CD14-positive monocyte (primary cell): ENCODE measurements around the gene PLPPR5. TPM values are rescaled to one million over a fixed set of nuclear protein-coding genes. Genes with fewer than 3 reads are reported as not detected.

Source experiments
- DNase-seq, 3 donors: peaks; one replicate each; pipeline ENCODE4 v3.0.0-alpha.2; 2011 to 2022
- H2AFZ ChIP-seq: 2 replicates; pipeline ENCODE4 v1.6.0; 2012; ENCODE audit warnings: mild to moderate bottlenecking, low read depth, low read length, inconsistent platforms; ENCODE audit not compliant: insufficient read depth, poor library complexity, severe bottlenecking
- H3K27ac ChIP-seq, 2 donors: 1 replicate in 1 of 2; 2 replicates in 1 of 2; pipeline ENCODE4 v1.5.1; 2012 to 2013; ENCODE audit warnings: low read length in 2 of 2, control low read depth in 1 of 2, inconsistent platforms in 1 of 2, low read depth in 1 of 2, mild to moderate bottlenecking in 1 of 2
- H3K27me3 ChIP-seq, 2 donors: one replicate each; pipeline versions ENCODE4 v1.6.0 to v1.6.1; 2011 to 2013; ENCODE audit warnings: low read length in 2 of 2; ENCODE audit not compliant: control insufficient read depth in 2 of 2, insufficient read depth in 2 of 2
- H3K36me3 ChIP-seq, 2 donors: replicated peaks in 1 of 2; 1 replicate in 1 of 2; 2 replicates in 1 of 2; pipeline versions ENCODE4 v1.5.1 to v1.6.1; 2012 to 2013; ENCODE audit warnings: low read length in 2 of 2, control low read depth in 1 of 2, inconsistent platforms in 1 of 2, mild to moderate bottlenecking in 1 of 2; ENCODE audit not compliant: insufficient read depth in 2 of 2, control insufficient read depth in 1 of 2
- H3K4me1 ChIP-seq, 2 donors: 1 replicate in 1 of 2; 2 replicates in 1 of 2; pipeline versions ENCODE4 v1.5.1 to v1.6.1; 2012 to 2013; ENCODE audit warnings: low read length in 2 of 2, control low read depth in 1 of 2, inconsistent platforms in 1 of 2, mild to moderate bottlenecking in 1 of 2, moderate library complexity in 1 of 2; ENCODE audit not compliant: insufficient read depth in 2 of 2, control insufficient read depth in 1 of 2
- H3K4me2 ChIP-seq: replicated peaks from 2 replicates; pipeline ENCODE3; 2012; ENCODE audit warnings: low read length, moderate library complexity, mild to moderate bottlenecking; ENCODE audit not compliant: poor library complexity, severe bottlenecking; ENCODE audit errors: extremely low read depth
- H3K4me3 ChIP-seq, 3 experiments: fragments of 200-600 bp in 1 of 3; sonication (generic) in 1 of 3; replicated peaks in 1 of 3; 1 replicate in 2 of 3; 2 replicates in 1 of 3; pipeline ENCODE4 v1.5.1; 2011 to 2013; ENCODE audit warnings: low read length in 3 of 3, mild to moderate bottlenecking in 3 of 3, control low read depth in 2 of 3, low read depth in 2 of 3, inconsistent platforms in 1 of 3, moderate library complexity in 1 of 3
- H3K79me2 ChIP-seq: 2 replicates; pipeline ENCODE4 v1.6.0; 2012; ENCODE audit warnings: mild to moderate bottlenecking, control low read depth, inconsistent platforms, low read length, moderate library complexity; ENCODE audit not compliant: insufficient read depth
- H3K9ac ChIP-seq: 2 replicates; pipeline ENCODE4 v1.6.0; 2017; ENCODE audit warnings: low read length, mild to moderate bottlenecking; ENCODE audit not compliant: insufficient read depth, poor library complexity, severe bottlenecking
- H3K9me3 ChIP-seq, 2 donors: replicated peaks in 1 of 2; 1 replicate in 1 of 2; 2 replicates in 1 of 2; pipeline versions ENCODE4 v1.5.1 to v1.6.1; 2012 to 2013; ENCODE audit warnings: low read length in 2 of 2, control low read depth in 1 of 2; ENCODE audit not compliant: control insufficient read depth in 1 of 2, insufficient read depth in 1 of 2
- H4K20me1 ChIP-seq: 2 replicates; pipeline ENCODE4 v1.6.0; 2012; ENCODE audit warnings: mild to moderate bottlenecking, low read length, control low read depth, moderate library complexity; ENCODE audit not compliant: insufficient read depth
- H3K27ac Mint-ChIP-seq, 7 donors: one replicate each; pipeline ENCODE4 v1.8.0; 2020; ENCODE audit warnings: mild to moderate bottlenecking in 7 of 7, mixed read lengths in 7 of 7, moderate library complexity in 6 of 7, inconsistent platforms in 2 of 7
- H3K27me3 Mint-ChIP-seq, 3 donors: one replicate each; pipeline ENCODE4 v1.8.0; 2021 to 2022; ENCODE audit warnings: low read depth in 3 of 3, mild to moderate bottlenecking in 3 of 3, mixed read lengths in 3 of 3, moderate library complexity in 3 of 3, inconsistent platforms in 1 of 3
- H3K36me3 Mint-ChIP-seq, 2 donors: one replicate each; pipeline ENCODE4 v1.8.0; 2020; ENCODE audit warnings: mixed read lengths in 2 of 2, inconsistent platforms in 1 of 2, mild to moderate bottlenecking in 1 of 2
- H3K4me1 Mint-ChIP-seq: one replicate; pipeline ENCODE4 v1.8.0; 2020; ENCODE audit warnings: mild to moderate bottlenecking, mixed read lengths
- H3K4me3 Mint-ChIP-seq, 2 donors: one replicate each; pipeline ENCODE4 v1.8.0; 2020; ENCODE audit warnings: mild to moderate bottlenecking in 2 of 2, mixed read lengths in 2 of 2, moderate library complexity in 1 of 2
- H3K9me3 Mint-ChIP-seq, 7 donors: one replicate each; pipeline ENCODE4 v1.8.0; 2020 to 2022; ENCODE audit warnings: mixed read lengths in 7 of 7, mild to moderate bottlenecking in 6 of 7, moderate library complexity in 6 of 7, inconsistent platforms in 2 of 7
- WGBS: methylation state at CpG from one replicate; pipeline ENCODE4 v1.1.5; 2013; ENCODE audit warnings: missing lambda C conversion rate; ENCODE audit not compliant: insufficient coverage; 5-methylcytosine and 5-hydroxymethylcytosine counted together
- intact Hi-C, 2 donors: fragments of 100-400 bp; cut with micrococcal nuclease; formaldehyde crosslinking; loops; one replicate each; pipeline versions ENCODE4 v1.15.0 to v1.15.1; 2023
- polyA plus RNA-seq, 3 donors: library from polyadenylated mRNA; depleted of rRNA in 1 of 3; unstranded in 2 of 3; stranded (reverse) in 1 of 3; fragments of 300-500 nt in 2 of 3; fragments of >200 nt in 1 of 3; fragmentation: Illumina TruSeq in 2 of 3; gene quantifications; 1 replicate in 2 of 3; 2 replicates in 1 of 3; pipeline ENCODE4 v1.2.3, GENCODE V29; 2012 to 2021
- TF ChIP-seq, protein P1 (sequence below): fragments of 200-600 bp; IDR thresholded peaks from one replicate; pipeline ENCODE4 v1.8.0; 2022; ENCODE audit warnings: antibody characterized with exemption, mild to moderate bottlenecking

The PLPPR5 gene
- polyA plus RNA-seq, 3 donors = not detected

DNA sequence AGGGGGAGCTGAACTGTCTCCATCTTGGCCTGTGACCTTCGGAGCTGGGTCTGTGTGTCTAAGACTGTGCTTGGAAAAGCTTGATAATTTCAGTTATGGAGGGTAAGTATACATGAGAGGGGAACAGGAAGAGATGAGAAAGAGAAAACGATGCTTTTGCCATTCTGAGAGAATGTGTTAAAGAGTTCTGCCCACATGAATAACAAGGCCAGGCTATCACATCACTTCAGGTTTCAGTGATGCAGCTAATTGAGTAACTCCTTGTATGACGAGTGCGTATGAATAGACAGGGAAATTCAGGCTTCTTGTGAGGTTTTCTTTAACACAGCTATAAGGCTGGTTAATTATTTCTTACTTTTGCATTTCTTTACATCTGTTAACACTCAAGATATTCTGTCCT is 81.0 kb downstream of the PLPPR5 start:
- Mint-ChIP-seq H3K4me3 (no peak overlapping the region), H3K36me3 (no peaks in the 10 kb centered on the region), H3K4me1 (no peaks in the 10 kb centered on the region), H3K27ac (no peak overlapping the region), H3K9me3 (peaks cover 0 to 5% (median 1%) of the 10 kb centered on the region in 7 donors), H3K27me3 (peaks cover 0 to 4% (median 0%) of the 10 kb centered on the region in 3 donors)
- H3K36me3 ChIP-seq = no peaks in the 10 kb centered on the region
- H2AFZ ChIP-seq = no peak overlapping the region
- no peak overlapping the region for H3K9ac ChIP-seq
- DNase-seq = no peak
- H3K4me2 ChIP-seq = no peak overlapping the region
- H3K4me1 ChIP-seq = no peaks in the 10 kb centered on the region
- no peak overlapping the region for H3K27ac ChIP-seq
- no peaks in the 10 kb centered on the region for H3K9me3 ChIP-seq
- 93% methylated on average over 2 of the region's 4 CpGs for WGBS
- no peaks in the 10 kb centered on the region for H4K20me1 ChIP-seq
- no peaks in the 10 kb centered on the region for H3K27me3 ChIP-seq
- H3K79me2 ChIP-seq = no peaks in the 10 kb centered on the region
- TF ChIP-seq, protein P1, sequence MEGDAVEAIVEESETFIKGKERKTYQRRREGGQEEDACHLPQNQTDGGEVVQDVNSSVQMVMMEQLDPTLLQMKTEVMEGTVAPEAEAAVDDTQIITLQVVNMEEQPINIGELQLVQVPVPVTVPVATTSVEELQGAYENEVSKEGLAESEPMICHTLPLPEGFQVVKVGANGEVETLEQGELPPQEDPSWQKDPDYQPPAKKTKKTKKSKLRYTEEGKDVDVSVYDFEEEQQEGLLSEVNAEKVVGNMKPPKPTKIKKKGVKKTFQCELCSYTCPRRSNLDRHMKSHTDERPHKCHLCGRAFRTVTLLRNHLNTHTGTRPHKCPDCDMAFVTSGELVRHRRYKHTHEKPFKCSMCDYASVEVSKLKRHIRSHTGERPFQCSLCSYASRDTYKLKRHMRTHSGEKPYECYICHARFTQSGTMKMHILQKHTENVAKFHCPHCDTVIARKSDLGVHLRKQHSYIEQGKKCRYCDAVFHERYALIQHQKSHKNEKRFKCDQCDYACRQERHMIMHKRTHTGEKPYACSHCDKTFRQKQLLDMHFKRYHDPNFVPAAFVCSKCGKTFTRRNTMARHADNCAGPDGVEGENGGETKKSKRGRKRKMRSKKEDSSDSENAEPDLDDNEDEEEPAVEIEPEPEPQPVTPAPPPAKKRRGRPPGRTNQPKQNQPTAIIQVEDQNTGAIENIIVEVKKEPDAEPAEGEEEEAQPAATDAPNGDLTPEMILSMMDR = no peak
- intact Hi-C loops = no loop called here
- no peak overlapping the region for H3K4me3 ChIP-seq

DNA sequence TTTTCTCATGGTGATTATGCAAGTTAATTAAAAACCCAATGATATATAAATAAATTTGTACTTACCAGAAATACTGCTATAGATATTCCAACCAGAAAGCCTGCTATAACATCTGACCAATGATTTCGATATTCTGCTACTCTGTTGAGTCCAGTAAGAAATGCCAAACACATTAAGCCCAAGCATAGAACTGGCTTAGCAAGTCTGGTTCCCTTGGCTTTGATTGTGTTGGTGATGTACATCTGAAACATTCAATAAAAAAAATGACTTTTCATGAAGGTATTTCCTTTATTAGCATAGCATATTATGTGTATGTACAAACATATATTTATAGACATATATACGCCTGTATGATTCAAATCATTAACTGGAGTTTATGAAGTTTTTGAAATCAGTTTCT is 82.8 kb downstream of the PLPPR5 start:
- no peaks in the 10 kb centered on the region for H3K36me3 Mint-ChIP-seq
- no peak overlapping the region for H2AFZ ChIP-seq
- H3K9me3 ChIP-seq = no peaks in the 10 kb centered on the region
- no peak for DNase-seq
- H3K9me3 Mint-ChIP-seq = peaks cover 0 to 3% (median 1%) of the 10 kb centered on the region in 7 donors
- TF ChIP-seq, protein P1 = no peak
- no peak overlapping the region for H3K4me2 ChIP-seq
- WGBS = no CpG with 5 or more reads among the region's 2 CpGs
- no peaks in the 10 kb centered on the region for H3K36me3 ChIP-seq
- no peak overlapping the region for H3K4me3 ChIP-seq
- H3K9ac ChIP-seq = no peak overlapping the region
- H3K4me3 Mint-ChIP-seq = no peak overlapping the region
- peaks cover 0 to 4% (median 2%) of the 10 kb centered on the region in 3 donors for H3K27me3 Mint-ChIP-seq
- H3K4me1 Mint-ChIP-seq = no peaks in the 10 kb centered on the region
- no peak overlapping the region for H3K27ac Mint-ChIP-seq
- no peaks in the 10 kb centered on the region for H4K20me1 ChIP-seq
- no peaks in the 10 kb centered on the region for H3K79me2 ChIP-seq
- H3K27ac ChIP-seq = no peak overlapping the region
- H3K4me1 ChIP-seq = no peaks in the 10 kb centered on the region
- H3K27me3 ChIP-seq = no peaks in the 10 kb centered on the region
- intact Hi-C loops = no loop called here
